AG09319 (cell line): Measurements from ENCODE around the gene IL27RA.
A peak's percentile ranks its signal among the peaks of the same experiment; 100 is the strongest.

Source experiments
- DNase-seq: peaks from one replicate; pipeline ENCODE4 v3.0.0-alpha.2; 2010; ENCODE audit warnings: low read depth; ENCODE audit errors: extremely low read depth
- TF ChIP-seq, protein P1 (sequence below): IDR thresholded peaks from 2 replicates; pipeline ENCODE4 v1.5.1; 2011; ENCODE audit warnings: low read depth, mild to moderate bottlenecking, inconsistent platforms, low read length, moderate library complexity

The IL27RA gene

DNA sequence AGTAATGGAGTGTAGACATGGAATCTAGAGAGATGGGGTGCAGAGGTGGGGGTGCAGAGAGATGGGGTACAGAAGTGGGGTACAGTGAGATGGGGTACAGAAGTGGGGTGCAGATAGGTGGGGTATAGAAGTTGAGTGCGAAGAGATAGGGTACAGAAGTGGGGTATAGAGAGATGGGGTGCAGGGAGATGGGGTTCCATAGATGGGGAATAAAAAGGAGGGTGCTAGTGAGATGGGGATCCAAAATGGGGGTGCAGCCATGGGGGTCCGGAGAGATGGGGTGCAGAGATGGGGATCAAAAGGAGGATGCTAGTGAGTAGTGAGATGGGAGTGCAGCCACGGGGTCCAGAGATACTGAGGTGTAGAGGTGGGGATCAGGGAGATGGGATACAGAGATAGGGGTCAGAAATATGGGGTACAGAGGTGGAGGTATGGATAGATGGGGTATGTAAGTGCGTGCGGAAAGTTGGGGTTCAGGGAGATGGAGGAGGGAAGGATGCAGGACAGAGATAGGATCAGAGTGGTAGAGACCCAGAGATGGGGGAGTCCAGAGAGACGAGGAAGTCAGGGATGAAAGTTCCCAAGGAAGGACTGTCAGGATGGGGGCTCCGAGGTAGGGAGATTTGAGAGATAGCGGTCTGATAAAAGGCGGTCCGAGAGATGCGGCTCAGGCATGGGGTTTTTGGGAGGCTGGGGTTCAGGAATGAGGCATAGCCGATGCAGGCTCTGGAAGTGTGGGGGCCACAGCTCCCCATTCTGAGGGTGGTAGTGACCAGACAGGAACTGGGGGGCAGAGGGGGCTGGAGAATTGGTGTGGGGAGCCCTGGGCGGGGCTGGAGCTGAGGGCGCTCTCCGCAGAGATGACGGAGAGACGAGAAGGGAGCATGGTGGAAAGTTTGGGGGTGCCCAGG, 26.9 kb downstream of the IL27RA start:
- no peak for DNase-seq
- TF ChIP-seq, protein P1, sequence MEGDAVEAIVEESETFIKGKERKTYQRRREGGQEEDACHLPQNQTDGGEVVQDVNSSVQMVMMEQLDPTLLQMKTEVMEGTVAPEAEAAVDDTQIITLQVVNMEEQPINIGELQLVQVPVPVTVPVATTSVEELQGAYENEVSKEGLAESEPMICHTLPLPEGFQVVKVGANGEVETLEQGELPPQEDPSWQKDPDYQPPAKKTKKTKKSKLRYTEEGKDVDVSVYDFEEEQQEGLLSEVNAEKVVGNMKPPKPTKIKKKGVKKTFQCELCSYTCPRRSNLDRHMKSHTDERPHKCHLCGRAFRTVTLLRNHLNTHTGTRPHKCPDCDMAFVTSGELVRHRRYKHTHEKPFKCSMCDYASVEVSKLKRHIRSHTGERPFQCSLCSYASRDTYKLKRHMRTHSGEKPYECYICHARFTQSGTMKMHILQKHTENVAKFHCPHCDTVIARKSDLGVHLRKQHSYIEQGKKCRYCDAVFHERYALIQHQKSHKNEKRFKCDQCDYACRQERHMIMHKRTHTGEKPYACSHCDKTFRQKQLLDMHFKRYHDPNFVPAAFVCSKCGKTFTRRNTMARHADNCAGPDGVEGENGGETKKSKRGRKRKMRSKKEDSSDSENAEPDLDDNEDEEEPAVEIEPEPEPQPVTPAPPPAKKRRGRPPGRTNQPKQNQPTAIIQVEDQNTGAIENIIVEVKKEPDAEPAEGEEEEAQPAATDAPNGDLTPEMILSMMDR: no peak

DNA sequence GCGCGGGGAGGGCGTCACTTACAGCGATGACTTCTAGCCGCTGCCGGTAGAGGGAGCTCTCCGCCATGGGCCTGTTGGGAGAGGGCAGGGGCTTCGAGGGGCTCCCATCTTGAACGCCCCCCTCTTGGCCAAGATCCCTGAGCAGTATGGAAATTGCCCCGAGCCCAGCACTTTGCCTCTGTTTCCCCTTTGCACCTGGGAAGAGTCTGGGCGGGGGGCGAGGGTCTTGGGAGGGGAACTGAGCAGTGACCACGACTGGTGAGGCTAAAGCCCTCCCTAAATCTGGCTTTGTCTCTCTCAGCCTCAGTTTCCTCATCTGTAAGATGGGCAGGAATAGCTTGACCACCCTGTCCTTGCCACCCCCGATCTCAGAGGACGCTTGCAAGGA, 27.5 kb downstream of the IL27RA start:
- no peak for DNase-seq

DNA sequence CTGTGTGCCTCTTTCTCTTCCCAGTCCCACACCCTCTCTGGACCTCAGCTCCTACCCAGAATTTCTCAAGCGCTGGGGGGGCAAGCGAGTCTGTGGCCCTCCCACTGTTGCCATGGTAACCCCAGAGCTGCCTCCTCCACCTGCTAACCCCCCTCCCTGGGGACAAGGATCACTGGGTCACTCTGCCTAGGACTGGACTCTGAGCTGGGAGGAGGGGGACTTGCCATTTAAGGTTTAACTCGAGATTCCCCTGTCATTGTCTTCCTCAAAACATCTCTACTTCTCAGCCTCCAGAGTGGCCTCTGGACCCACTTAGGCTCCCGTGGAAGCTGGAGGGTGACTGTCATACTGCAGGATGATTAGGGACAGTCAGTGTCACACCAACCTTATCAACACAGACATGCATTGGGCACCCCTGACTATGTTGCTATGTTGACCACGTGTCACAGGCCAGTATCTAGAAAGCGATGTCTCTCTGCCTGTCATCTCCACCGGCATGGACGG, 28.1 kb downstream of the IL27RA start:
- TF ChIP-seq, protein P1: no peak

More for the DNA sequence above, 27.5 kb downstream of the IL27RA start:
- TF ChIP-seq, protein P1: peak; percentile 69

DNA sequence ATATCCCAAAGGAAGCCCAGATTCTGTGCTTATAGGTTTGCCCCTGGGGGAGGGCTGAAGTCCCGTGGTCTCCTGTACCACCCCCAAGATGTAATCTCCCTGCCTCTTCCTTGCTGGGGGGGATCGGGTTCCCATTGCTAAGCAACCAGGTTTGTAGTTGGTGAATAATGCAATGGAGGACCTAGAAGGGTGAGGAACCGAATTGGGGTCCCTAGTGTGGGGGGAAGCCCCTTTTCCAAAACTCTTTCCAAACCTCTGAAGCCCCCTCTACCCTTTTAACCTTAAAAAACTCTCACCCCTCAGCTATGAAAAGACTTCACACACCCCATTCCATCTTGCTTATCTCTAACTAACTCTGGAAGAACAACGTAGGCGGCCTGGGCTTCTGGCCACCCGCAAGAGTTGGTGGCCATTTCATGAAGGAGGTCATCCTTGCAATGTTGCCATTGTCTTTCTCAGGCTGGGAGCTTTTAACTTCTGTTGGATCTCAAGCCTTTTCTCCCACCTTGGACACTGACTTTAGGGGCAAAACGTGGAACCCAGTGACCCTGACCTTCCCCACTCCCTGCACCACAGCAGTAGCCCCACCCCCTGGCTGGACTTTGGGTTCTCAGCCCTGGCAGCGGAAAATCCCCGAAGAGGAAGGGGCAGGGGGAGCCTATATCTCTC, 29.7 kb downstream of the IL27RA start:
- TF ChIP-seq, protein P1: no peak
- no peak for DNase-seq

More for the DNA sequence above, 28.1 kb downstream of the IL27RA start:
- DNase-seq: no peak

DNA sequence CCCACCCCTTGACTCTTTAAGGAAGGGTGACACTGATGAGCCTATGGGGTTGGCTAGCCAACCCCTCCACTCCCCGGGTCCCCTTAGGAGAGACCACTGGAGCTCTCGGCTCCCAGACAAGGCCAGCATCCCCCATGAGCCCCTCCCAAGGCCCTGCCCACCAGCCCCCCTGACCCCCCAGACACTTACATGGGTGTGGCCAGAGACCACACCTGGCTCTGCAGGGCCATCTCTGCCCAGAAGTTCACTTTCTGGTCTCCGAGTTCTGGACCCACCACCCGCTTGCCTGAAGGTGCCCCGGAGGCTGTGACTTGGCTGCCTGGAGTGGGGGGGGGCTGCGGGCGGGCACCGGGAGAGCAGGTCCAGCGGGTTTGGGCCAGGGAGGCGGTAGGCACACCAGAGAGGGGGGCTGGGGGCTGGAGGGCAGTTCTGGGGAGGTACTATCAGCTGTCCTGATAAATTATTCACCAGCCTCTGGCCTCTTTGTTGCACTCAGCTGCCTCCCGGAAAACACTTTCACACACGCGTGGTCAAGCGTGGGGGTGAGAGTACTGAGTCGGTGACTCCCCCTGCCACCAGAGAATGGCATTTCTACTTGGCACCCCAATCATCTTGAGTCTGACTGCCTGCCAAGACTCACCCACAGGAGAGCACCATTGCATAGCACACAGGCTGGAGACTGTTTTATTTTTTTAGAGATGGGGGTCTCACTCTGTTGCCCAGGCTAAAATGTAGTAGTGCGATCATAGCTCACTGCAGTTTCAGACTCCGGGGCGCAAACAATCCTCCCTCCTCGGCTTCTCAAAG, 30.4 kb downstream of the IL27RA start, which contains the start of gene PALM3:
TSS of gene PALM3 (minus strand) at position 326 of the 807 bp plus-strand sequence. CDS start at position 230, 96 bp downstream.
- TF ChIP-seq, protein P1: no peak
- no peak for DNase-seq

DNA sequence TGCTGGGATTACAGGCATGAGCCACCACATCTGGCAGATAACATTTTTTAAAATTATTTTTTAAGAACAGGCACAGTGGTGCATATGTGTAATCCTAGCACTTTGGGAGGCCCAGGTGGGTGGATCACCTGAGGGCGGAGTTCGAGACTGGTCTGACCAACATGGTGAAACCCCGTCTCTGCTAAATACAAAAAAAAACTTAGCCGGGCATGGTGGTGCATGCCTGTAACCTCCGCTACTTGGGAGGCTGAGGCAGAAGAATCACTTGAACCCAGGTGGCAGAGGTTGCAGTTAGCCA, 30.9 kb downstream of the IL27RA start:
- TF ChIP-seq, protein P1: no peak
- DNase-seq: no peak
